ENCODE results near the gene ZNF200. TPM values are rescaled to one million over a fixed set of nuclear protein-coding genes. Genes with fewer than 3 reads are reported as not detected.
"Not testable (repeated sequence)": the region's sequence is repeated elsewhere in the genome, so short reads cannot be mapped to it uniquely, and the experiment has no call there.

ZNF200 gene
- total RNA-seq, 1 donor from 2014 or later: 8.2 TPM

GRCh38 chr16:3202903-3203539, 31.9 kb downstream of the ZNF200 start:
- DNase-seq (ENCODE audit: low read depth in 2 of 2): no peak

DNA sequence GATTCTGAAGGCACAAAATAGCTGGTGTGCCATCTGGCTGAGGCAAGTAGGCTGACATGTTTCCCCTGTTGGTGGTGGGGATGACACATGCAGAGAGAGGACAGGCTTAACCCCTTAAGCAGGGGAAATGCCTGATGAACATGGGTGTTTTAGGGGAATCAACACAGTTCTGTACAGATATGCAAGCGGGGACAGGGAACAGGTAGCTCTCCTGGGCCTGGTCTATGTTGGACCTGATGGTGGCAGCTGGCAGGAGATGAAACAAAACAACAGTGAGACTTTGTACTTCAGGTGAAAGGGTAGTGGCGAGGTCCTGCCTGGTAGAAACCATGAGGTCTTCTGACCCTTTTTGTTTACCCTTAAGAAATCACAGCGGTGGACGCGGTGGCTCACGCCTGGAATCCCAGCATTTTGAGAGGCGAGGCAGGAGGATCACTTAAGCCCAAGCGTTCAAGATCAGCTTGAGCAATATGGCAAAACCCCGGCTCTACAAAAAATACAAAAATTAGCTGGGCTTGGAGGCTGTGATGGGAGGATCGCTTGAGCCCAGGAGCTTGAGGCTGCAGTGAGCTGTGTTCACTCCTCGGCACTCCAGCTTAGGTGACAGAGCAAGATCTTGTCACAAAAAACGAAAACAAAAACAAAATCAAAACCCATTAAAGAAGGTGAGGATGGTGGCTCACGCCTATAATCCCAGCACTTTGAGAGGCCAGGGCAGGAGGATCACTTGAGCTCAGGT, 36.5 kb downstream of the ZNF200 start:
- DNase-seq (ENCODE audit: low read depth in 2 of 2): no peak

GRCh38 chr16:3197694-3198333, 37.1 kb downstream of the ZNF200 start:
- not testable (repeated sequence) for DNase-seq (ENCODE audit: low read depth in 2 of 2)

GRCh38 chr16:3195975-3196374, 39.0 kb downstream of the ZNF200 start:
- no peak for DNase-seq (ENCODE audit: low read depth in 2 of 2)

- no peak for DNase-seq (ENCODE audit: low read depth in 2 of 2)
Observed at GRCh38 chr16:3194792-3195191, 40.2 kb downstream of the ZNF200 start.

- DNase-seq (ENCODE audit: low read depth in 2 of 2): no peak
Observed at GRCh38 chr16:3193221-3194212, 41.4 kb downstream of the ZNF200 start.

- no peak for DNase-seq (ENCODE audit: low read depth in 2 of 2)
Observed at GRCh38 chr16:3192476-3193019, 42.4 kb downstream of the ZNF200 start.

DNA sequence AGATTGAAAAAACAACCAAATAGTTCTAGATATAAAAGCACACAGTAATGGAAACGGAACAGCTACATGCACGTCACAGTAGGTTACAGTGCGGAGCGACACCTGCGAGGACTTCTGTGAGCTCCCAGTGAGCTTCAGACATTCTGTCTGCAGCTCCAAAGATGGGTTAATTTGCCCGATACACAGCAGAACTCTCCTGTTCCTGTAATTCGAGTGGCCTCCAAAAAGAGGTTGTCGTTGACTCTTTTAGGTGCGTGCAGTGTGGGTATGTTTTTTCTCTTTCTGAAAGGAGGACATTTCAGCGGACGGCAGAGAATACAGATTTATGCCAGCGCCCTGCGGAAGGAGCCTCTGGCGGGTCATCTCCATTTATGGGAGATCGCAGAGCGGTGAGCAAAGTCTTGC, 44.0 kb downstream of the ZNF200 start:
- DNase-seq (ENCODE audit: low read depth in 2 of 2): peak in 1 of 2 donors; percentile 13

DNA sequence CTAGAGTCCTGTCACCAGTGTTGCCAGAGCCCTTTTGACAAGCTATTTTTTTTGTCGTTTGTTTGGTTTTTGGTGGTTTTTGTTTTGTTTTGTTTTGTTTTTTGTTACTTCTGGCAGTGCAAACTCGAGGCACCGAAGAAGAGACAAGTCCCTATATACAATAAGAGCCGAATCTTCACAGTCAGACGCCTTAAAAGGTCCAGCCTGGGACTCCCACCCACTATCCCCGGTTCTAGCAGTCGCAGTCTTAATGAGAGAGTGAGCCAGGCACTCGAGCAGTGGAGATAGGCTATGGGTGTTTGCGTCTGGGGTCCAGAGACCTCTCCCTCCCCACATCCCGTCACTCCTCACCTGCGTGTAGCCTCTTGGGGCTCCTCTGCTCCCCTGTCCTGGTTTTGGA, 45.1 kb downstream of the ZNF200 start:
- no peak for DNase-seq (ENCODE audit: low read depth in 2 of 2)

GRCh38 chr16:3188925-3189825, 45.8 kb downstream of the ZNF200 start:
- peak in 1 of 2 donors; percentile 51 for DNase-seq (ENCODE audit: low read depth in 2 of 2)

- DNase-seq (ENCODE audit: low read depth in 2 of 2): no peak
Observed at GRCh38 chr16:3188675-3188924, 46.4 kb downstream of the ZNF200 start.

DNA sequence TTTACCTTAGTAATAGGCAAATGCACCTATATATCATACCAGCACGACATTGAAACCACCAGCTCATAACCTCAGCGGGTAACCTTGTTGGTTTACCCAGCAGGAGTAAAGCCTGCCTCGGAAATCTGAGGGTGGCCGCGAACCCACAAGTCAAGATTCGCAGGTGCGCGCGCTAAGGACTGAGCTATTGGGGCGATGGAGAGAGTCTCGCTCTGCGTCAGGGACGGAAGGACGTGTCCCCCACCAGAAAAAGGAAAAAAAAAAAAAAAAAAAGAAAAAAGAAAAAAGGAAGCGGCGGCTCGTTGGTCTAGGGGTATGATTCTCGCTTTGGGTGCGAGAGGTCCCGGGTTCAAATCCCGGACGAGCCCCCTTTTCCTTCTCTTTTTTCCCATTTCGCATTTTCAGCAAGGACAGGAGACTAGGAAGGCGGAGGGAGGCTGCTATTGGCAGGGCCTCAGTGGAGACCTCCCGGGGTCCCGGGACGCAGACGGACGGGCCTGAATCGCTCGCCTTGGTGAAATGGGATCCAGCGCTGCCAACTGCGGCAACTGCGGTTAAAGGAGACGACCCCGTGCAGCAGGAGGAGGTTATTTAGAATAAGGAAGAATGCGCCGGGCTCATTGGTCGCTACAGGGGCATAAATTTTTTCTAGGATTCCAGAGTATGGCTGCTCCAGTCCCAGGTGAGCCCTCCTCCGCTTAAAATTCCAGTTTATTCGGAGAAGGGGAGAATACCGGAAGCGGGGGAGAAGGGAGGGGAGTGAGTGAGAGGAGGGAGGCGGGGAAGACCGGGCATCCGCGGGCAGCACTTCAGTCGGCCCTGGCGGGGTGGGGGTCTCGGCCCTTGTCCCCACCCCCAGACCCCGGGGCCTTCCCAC, 46.9 kb downstream of the ZNF200 start, which contains the start of gene OR1F1:
Gene OR1F1, plus strand, starts transcription at position 407 of the 877 bp plus-strand sequence.
- peak in 1 of 2 donors; percentile 19 for DNase-seq (ENCODE audit: low read depth in 2 of 2)

- DNase-seq (ENCODE audit: low read depth in 2 of 2): no peak
Observed at GRCh38 chr16:3186946-3187690, 47.8 kb downstream of the ZNF200 start.

GRCh38 chr16:3183445-3184139, 51.4 kb downstream of the ZNF200 start:
- DNase-seq (ENCODE audit: low read depth in 2 of 2): no peak

GRCh38 chr16:3182608-3183444, 52.1 kb downstream of the ZNF200 start:
- peak in 1 of 2 donors; percentile 37 for DNase-seq (ENCODE audit: low read depth in 2 of 2)

- not testable (repeated sequence) for DNase-seq (ENCODE audit: low read depth in 2 of 2)
Observed at GRCh38 chr16:3182293-3182607, 52.7 kb downstream of the ZNF200 start.

DNA sequence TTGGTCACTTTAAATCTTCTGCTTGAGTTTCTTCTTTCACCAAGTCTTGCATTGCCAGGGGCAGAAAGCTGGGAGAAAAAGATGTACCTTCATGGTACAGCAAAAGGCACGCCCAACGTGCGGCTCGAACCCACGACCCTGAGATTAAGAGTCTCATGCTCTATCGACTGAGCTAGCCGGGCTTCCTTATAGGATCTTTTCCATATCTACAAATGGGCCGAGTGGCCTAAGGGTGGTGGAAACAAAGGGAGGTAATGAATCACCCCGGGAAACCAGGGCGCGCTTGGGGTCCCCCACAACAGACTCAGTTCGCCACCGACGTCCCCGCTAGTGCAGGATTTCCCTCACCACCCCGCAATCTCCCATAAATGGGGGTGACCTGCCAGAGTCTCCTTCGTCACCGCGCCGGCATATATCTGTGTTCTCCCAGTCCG, 54.5 kb downstream of the ZNF200 start:
- DNase-seq (ENCODE audit: low read depth in 2 of 2): no peak

All from dermis microvascular lymphatic vessel endothelial cell (primary cell).